GM18861 (cell line): ENCODE results near the gene CBX2.

ENCODE experiments used
- ATAC-seq: cut with Tn5 transposase; IDR thresholded peaks from one replicate; pipeline ENCODE4 v1.9.1; 2021; ENCODE audit not compliant: unreplicated experiment

The CBX2 gene

GRCh38 chr17:79799174-79799537 is 21.2 kb downstream of the CBX2 start:
- ATAC-seq = no peak

DNA sequence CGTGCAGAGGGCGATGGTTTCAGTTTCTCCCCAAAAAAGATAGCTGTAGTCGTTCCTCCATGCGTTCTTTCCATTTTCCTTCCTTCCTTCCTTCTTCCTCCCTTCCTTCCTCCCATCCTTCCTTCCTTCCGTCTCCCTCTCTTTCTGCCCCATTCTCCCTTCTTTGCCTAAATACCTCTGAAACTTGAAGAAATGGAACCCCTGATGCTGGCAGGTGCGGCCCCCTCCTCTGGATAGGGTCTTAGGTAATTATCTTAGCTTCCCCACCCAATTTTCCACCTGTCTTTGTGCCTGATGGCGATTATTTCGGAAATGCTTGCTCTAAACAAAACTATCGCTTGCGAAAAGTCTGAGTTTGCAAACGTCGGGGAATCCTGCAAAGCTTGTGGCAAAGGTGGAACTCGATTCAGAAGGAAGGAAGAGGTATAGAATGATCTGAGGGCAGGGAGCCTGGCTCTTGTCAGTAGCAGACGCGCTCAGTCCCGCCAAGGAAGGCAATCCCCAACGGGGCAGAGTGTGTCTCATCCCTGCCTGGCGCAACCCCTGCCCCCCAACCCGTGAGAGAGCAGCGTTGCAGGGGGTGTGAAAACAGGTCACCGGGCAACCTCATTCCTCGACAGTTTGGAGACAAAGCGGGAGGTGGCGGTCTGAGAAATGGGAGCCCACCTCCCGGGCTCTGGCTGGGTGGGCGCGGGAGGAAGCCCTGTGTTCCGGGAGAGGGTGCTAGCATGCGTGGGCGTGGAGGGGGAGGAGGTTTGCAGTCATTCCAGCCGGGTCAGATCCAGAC is 21.8 kb downstream of the CBX2 start:
- no peak for ATAC-seq

- no peak for ATAC-seq
Observed at GRCh38 chr17:79800325-79801155, 22.6 kb downstream of the CBX2 start.

- ATAC-seq = no peak
Observed at GRCh38 chr17:79801156-79802038, 23.4 kb downstream of the CBX2 start.

- ATAC-seq = no peak
Observed at GRCh38 chr17:79802039-79802735, 24.2 kb downstream of the CBX2 start.

GRCh38 chr17:79802736-79803420 is 24.9 kb downstream of the CBX2 start:
- ATAC-seq = no peak

DNA sequence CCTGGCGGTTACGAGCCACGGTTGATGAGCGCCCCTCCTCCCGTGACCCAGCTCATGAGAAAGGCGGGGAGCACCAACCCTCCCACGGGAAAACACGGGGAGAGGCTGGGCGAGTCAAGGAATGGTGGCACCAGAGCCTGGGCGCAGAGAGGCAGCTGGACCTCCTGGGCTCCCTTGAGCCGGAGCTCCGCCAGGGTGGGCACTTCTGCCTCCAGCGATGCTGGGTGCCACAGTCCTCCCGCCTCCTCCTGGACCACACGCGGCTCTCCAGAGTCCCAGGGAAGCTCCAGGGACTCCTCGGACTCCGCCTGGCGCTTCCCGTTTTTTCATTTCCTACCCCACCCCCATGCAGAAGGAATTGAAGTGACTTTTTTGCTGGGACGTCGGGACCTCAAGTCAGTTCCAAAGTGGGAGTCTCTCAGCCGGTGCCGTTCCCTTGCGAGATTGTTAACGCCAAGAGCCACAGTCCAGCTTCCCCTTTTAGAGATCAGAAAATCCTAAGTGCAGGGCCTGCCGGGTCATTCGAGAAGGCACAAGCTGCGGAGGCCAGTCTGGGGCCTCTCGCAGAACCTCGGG is 25.6 kb downstream of the CBX2 start:
- ATAC-seq = no peak

DNA sequence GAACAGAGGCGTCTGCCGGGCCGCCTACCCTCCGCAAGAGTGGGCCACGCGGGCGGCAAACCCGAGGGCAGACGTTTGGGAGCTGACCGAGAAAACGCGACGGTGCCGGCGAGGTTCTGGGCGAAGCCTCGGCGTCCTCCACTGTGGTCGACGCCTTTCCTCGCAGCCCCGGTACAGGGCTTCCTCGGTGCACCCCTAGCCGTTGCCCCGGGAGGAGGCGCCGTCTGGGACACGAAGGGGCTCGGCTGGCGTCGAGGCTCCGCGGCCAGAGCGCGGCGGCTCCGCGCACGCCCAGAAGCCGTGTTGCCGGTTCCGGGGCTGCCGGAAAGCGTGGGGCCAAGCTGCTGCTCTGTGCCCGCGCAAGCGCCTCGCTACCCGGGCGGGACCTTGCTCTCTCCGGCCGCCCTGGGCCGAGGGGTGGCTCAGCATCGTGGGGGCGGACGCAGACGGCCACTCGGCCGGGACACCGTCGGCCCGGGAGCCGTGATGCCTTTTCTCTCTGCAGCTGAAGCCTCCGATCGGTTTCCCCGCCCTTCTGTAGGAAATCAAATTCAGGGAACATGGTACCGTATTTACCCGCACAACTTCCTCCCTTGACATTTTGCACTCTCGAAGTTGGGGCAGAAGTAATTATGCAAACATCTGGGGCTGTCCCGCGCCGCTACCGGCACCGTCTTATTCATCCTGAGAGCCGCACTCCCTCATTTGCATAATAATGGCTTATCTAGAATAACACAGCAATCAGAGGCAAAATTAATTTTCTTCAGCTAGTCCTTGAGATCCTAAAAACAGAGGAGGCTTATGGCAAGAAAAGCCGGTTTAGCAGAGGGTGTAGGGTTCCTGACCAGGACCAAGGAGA is 26.3 kb downstream of the CBX2 start:
- peak; percentile 62 for ATAC-seq

GRCh38 chr17:79804856-79805696 is 27.1 kb downstream of the CBX2 start:
- no peak for ATAC-seq

DNA sequence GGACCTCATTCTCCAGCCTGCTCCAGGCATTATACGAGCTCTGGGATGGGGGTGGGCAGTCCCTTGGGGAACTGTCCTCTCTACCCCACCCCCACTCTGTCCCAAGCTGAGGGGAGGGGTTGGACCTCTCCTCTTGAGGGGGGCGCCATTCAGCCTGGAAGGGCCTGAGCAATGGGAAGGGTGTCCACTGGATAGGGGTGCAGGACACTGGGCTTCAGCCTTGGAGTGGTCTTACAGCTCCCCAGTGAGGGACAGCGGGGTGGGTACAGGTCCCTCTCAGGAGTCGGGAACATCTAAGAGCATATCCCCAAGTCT is 28.5 kb downstream of the CBX2 start:
- ATAC-seq = no peak

DNA sequence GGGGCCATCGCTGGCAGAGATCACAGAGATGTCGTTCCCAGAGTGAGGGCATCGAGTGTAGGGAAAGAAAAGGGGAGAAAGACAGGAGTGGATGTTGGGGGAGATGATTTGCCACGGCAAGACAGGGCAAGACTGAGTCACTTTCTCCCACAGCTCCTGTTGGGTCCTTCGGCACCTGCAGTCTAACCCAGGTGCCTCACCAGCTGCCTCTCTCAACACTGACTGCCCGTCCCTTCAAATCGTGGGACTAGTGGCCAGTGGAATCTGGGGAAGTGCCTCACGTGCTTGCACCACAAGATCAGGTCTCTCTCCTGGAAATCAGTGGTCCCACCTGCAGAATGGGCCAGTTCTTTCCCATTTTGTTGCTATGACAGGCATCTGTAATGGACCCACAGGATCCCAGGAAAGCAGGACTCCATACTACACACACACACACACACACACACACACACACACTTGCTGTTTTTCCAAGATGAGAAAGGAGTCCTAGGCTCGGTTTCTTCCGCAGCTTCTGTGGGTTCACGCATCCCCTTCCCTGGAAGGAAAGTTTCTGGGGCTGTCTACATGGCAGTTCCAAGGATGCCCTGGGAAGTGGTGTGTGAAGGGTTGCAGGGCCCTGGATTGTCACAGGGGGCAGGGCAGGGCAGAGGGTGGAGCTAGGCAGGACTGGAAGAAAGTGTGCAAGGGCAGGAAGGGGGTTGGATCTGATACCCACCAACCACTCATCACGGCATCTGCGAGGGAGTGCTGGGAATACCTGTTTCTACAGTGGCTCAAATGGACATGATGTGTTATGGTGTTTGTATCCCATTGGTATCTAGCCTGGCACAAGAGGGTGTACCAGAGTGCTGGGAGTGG is 29.1 kb downstream of the CBX2 start:
- ATAC-seq = no peak

- ATAC-seq = no peak
Observed at GRCh38 chr17:79808763-79809529, 31.0 kb downstream of the CBX2 start.

DNA sequence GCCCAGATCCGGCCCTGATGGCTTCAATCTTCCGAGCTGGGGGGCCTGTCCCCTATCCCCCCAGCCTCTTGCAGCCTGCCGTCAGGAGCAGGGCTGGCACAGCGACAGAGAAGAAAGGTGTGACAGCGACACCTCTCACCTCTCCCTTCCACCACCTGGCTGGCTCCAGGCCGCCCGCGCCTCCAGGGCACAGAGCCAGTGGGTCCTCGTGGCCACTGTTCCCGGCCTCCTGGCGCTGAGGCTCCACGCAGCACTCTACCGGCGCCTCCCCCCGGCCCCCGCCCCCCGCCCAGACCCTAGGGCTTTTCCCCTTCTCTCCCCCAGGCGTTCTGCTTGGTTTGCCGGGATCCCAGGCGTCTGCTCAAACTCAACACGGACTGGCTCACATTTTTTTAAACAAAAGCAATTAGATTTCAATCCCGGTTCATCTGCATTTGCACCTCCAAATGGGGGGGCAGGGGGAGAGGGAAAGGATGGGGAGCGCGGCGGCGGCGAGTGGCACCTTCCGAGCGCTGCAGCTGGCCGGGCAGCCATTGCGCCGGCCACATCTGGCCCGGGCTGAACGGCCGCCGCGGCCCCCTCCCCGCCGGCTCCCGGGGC is 31.7 kb downstream of the CBX2 start:
- no peak for ATAC-seq

GRCh38 chr17:79810130-79811010 is 32.4 kb downstream of the CBX2 start:
- ATAC-seq = peak; percentile 83
